Gastroesophageal sphincter (tissue), 4 donors: ENCODE results near the gene DHX8. TPM values are rescaled to one million over a fixed set of nuclear protein-coding genes. Genes with fewer than 3 reads are reported as not detected.
A peak's percentile ranks its signal among the peaks of the same experiment; 100 is the strongest.

Experiments used
- ATAC-seq: fragments of 150-250 bp; one replicate; pipeline ENCODE4 v1.9.1; 2016; ENCODE audit warnings: mild to moderate bottlenecking, moderate library complexity
- H3K27ac ChIP-seq, 4 donors: fragments of 200-600 bp; sonication (generic) in 3 of 4; 1 replicate in 3 of 4; 2 replicates in 1 of 4; pipeline ENCODE4 v1.5.1; 2016 to 2019
- H3K27me3 ChIP-seq: fragments of 200-600 bp; sonication (generic); one replicate; pipeline ENCODE4 v1.5.1; 2019
- H3K36me3 ChIP-seq, 2 donors: fragments of 200-600 bp; sonication (generic); one replicate each; pipeline ENCODE4 v1.5.1; 2019; ENCODE audit warnings: control low read depth in 1 of 2
- H3K4me1 ChIP-seq, 3 donors: fragments of 200-600 bp; sonication (generic); 1 replicate in 2 of 3; 2 replicates in 1 of 3; pipeline ENCODE4 v1.5.1; 2016 to 2019; ENCODE audit warnings: control low read depth in 2 of 3
- H3K4me3 ChIP-seq, 2 donors: fragments of 200-600 bp; sonication (generic); one replicate each; pipeline ENCODE4 v1.5.1; 2019; ENCODE audit warnings: mild to moderate bottlenecking in 1 of 2, moderate library complexity in 1 of 2
- H3K9me3 ChIP-seq, 3 donors: fragments of 200-600 bp; sonication (generic); one replicate each; pipeline ENCODE4 v1.5.1; 2017 to 2019; ENCODE audit warnings: control low read depth in 2 of 3
- EP300 ChIP-seq: sonication (generic); formaldehyde crosslinking; IDR thresholded peaks from one replicate; pipeline ENCODE4 v1.6.1; 2017; ENCODE audit warnings: antibody characterized with exemption, mild to moderate bottlenecking
- POLR2A ChIP-seq, 2 donors: fragments of 450-650 bp; IDR thresholded peaks; one replicate each; pipeline ENCODE4 v1.6.1; 2017; ENCODE audit warnings: antibody characterized with exemption in 2 of 2, mild to moderate bottlenecking in 2 of 2, moderate library complexity in 1 of 2
- POLR2AphosphoS5 ChIP-seq: sonication (generic); formaldehyde crosslinking; IDR thresholded peaks from one replicate; pipeline ENCODE4 v1.6.1; 2017; ENCODE audit warnings: antibody characterized with exemption
- WGBS, 2 donors: methylation state at CpG; one replicate each; pipeline ENCODE4 v1.1.5; 2018; ENCODE audit warnings: low coverage in 1 of 2; 5-methylcytosine and 5-hydroxymethylcytosine counted together
- total RNA-seq, 4 donors: library from RNA; depleted of rRNA; stranded (reverse); fragments of >200 nt; gene quantifications; one replicate each; pipeline ENCODE4 v1.1.0, GENCODE V29; 2016
- TF ChIP-seq, protein P1 (sequence below), 4 experiments: fragments of 200-600 bp in 2 of 4; fragments of 450-650 bp in 2 of 4; sonication (generic) in 1 of 4; IDR thresholded peaks; one replicate each; pipeline ENCODE4 v1.5.1; 2017 to 2019; ENCODE audit warnings: antibody characterized with exemption in 4 of 4, mild to moderate bottlenecking in 2 of 4, moderate library complexity in 2 of 4

The DHX8 gene
- total RNA-seq, 4 donors from 2014 or later, result 29.6 to 40.9 (median 34.1) TPM

DNA sequence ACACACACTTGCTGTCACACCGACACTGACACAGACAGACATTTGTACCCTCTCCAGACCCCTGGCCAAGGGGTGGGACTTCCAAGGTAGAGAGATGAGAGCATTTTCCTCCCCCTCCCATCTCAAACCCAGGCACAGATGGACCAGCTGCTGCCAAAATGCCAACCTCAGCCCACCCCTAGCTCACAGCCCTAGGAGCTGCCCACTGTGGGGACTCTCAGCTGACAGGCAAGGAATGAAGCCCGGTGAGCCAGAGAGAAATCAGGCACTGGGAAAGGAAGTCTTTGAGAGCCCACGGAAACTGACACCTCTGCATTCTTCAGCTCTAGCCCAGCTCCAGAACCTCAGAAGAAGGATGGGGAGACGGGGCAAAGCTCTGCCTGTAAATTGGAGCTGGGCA lies 59.5 kb downstream of the DHX8 start:
- no peak for TF ChIP-seq POLR2AphosphoS5
- no peak for TF ChIP-seq EP300
- Histone ChIP-seq H3K4me1 (peaks cover 0 to 29% (median 12%) of the 10 kb centered on the region in 3 donors), H3K4me3 (no peak overlapping the region), H3K27ac (no peak overlapping the region), H3K27me3 (peaks cover 66% of the 10 kb centered on the region), H3K9me3 (no peaks in the 10 kb centered on the region), H3K36me3 (no peaks in the 10 kb centered on the region)
- ATAC-seq, result no peak
- 40 to 82% methylated on average over 2 of the region's 4 CpGs for WGBS, 2 donors

DNA sequence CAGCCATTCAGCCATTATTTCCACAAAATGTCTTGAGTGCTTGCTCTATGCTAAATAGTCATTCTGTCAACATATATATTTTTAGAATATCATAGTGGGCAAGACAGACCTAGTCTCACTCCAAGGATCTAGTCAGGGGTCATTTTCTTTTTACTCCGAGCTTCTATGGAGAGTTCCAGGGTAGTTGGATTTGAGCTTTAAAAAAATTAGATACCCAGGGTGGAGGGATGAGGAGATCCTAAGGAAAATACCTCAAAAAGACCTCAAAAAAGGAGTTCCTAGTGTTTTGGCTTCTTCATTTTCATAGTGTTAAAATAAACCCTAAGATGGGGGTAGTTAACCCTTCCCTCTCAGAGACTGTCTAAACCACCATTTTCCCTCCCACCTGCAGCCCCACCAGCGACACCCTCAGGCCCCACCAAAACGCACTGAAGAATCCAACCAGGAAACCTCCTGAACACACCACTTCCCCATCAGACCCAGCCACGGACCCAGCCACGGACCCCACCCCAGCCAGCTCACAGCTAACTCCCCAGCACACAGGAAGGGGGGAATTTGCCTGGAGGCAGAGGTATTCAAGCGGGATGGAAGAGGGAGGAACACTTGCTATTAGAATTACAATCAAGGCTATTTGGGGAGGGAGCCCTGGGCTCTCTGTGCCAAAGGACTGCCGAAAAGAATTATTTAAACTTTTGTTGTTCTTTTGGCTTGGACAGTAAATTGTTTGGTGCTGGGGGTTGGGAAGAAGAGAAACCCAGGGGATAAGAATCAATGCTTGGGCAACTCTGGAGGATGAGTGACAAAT lies 60.2 kb downstream of the DHX8 start:
- Histone ChIP-seq H3K36me3 (no peaks in the 10 kb centered on the region), H3K4me3 (no peak overlapping the region), H3K27me3 (peaks cover 70% of the 10 kb centered on the region), H3K27ac (no peak overlapping the region), H3K4me1 (peaks cover 0 to 29% (median 12%) of the 10 kb centered on the region in 3 donors), H3K9me3 (no peaks in the 10 kb centered on the region)
- 64 to 85% methylated on average over 2 of the region's 7 CpGs for WGBS, 2 donors
- TF ChIP-seq POLR2AphosphoS5, result no peak
- TF ChIP-seq POLR2A (IDR thresholded peaks at IDR 0.05), result no peak
- TF ChIP-seq, protein P1, sequence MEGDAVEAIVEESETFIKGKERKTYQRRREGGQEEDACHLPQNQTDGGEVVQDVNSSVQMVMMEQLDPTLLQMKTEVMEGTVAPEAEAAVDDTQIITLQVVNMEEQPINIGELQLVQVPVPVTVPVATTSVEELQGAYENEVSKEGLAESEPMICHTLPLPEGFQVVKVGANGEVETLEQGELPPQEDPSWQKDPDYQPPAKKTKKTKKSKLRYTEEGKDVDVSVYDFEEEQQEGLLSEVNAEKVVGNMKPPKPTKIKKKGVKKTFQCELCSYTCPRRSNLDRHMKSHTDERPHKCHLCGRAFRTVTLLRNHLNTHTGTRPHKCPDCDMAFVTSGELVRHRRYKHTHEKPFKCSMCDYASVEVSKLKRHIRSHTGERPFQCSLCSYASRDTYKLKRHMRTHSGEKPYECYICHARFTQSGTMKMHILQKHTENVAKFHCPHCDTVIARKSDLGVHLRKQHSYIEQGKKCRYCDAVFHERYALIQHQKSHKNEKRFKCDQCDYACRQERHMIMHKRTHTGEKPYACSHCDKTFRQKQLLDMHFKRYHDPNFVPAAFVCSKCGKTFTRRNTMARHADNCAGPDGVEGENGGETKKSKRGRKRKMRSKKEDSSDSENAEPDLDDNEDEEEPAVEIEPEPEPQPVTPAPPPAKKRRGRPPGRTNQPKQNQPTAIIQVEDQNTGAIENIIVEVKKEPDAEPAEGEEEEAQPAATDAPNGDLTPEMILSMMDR (IDR thresholded peaks at IDR 0.05), result no peak
- TF ChIP-seq EP300, result no peak
- ATAC-seq, result no peak

DNA sequence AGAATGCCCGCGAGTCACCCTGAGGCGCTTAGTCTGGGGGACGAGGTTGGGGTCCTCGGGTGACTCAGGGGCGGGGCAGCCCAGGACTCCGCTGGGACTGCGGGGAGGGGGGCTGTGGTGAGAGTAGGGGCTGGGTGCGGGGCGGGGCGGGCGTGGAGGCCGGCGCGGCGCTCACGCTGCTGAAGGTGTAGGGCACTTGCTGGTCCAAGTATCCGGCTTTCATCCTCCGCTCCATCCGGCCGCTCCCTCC lies 61.5 kb downstream of the DHX8 start:
- peaks cover 78% of the 10 kb centered on the region for H3K27me3 ChIP-seq

DNA sequence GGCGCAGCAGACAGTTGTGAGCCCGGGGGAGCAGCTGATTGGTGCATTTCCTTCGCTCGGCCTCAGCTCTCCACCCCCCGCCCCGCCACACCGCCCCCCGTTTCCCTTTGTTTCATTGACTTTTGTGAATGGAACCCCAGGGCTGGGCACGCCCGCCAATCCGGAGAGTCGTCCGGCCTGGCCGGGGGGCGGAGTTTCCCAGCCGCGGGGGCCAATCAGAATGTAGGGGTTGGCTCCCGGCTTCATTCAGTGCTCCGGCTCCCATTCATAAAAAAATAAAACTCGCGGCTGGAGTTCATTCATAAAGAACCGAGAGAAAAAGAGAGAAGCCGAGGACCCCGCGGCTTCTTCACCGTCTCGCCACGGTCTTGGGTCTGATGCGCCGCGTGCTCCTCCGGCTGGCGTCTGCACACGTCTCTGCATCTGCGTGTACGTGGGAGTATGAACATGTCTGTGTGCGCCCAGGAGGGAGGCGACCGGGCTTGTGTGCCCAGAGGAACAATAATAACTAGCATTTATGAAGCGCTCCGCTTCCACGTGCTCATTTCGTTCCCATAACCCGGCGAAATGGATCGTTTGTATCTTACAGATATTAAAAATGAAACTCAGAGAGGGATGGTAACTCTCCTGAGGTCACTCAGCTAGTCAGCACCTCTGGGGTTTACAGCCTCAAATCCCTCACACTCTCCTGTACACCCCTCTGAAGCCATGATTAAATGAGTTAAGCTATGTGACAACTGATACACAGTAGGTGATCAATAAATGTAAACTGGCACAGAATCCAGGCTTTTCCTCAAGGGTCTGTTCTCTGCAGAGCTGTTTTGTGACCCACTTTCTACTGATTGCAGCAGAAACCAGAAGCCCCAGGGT lies 62.8 kb downstream of the DHX8 start, which contains the start of gene ETV4:
TSS of gene ETV4 (minus strand) at position 22 of the 870 bp plus-strand sequence. CDS start 723 bp downstream, outside the sequence.
- Histone ChIP-seq H3K27ac (peak within 1 kb of the TSS in 1 of 4 donors; percentile 43), H3K27me3 (peaks cover 78% of the 10 kb centered on the region), H3K9me3 (no peaks in the 10 kb centered on the region), H3K36me3 (no peaks in the 10 kb centered on the region), H3K4me3 (peak within 1 kb of the TSS; percentile 34 to 58), H3K4me1 (peaks cover 0 to 29% (median 12%) of the 10 kb centered on the region in 3 donors)
- TF ChIP-seq EP300 (no peak), POLR2A (IDR thresholded peaks at IDR 0.05) (no peak), POLR2AphosphoS5 (no peak)
- TF ChIP-seq, protein P1 (IDR thresholded peaks at IDR 0.05), result no peak
- peak; percentile 95 for ATAC-seq
- WGBS, 2 donors, result 0 to 2% methylated on average over 13 to 19 of the region's 46 CpGs

More for the DNA sequence above, 61.5 kb downstream of the DHX8 start:
- WGBS, 2 donors, result no CpG with 5 or more reads among the region's 21 CpGs
- no peaks in the 10 kb centered on the region for H3K36me3 ChIP-seq
- TF ChIP-seq POLR2AphosphoS5 (no peak), POLR2A (IDR thresholded peaks at IDR 0.05) (no peak), EP300 (no peak)
- TF ChIP-seq, protein P1 (IDR thresholded peaks at IDR 0.05), result no peak
- peak; percentile 9 for ATAC-seq
- H3K27ac ChIP-seq, result peak overlapping the region in 1 of 4 donors; percentile 43
- peaks cover 0 to 29% (median 12%) of the 10 kb centered on the region in 3 donors for H3K4me1 ChIP-seq
- peak overlapping the region; percentile 34 to 58 for H3K4me3 ChIP-seq
- no peaks in the 10 kb centered on the region for H3K9me3 ChIP-seq

DNA sequence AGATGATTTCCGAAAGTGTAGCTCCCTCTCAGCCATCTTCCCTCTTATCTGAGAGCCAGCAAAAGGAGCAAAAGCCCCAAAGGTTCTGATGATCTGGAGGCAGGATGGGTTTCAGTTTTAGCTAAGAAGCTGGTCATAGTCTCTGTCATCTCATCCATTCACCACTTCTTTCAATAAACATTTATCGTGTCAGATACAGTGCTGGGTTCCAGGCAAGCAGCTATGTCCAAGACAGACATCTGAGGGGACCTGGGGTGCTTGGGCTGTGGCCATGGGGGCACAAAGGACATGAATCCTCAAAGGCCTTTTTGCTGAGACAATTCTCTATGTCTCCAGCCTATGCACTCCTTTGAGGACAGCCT lies 63.4 kb downstream of the DHX8 start:
- peaks cover 72% of the 10 kb centered on the region for H3K27me3 ChIP-seq
- no peak for TF ChIP-seq POLR2AphosphoS5
- no peak for TF ChIP-seq EP300
- TF ChIP-seq, protein P1 (IDR thresholded peaks at IDR 0.05), result no peak
- TF ChIP-seq POLR2A (IDR thresholded peaks at IDR 0.05), result no peak
- no peak overlapping the region for H3K27ac ChIP-seq
- no peaks in the 10 kb centered on the region for H3K9me3 ChIP-seq
- H3K4me1 ChIP-seq, result peaks cover 0 to 32% (median 12%) of the 10 kb centered on the region in 3 donors
- H3K36me3 ChIP-seq, result no peaks in the 10 kb centered on the region
- H3K4me3 ChIP-seq, result no peak overlapping the region
- ATAC-seq, result no peak
- 33 to 48% methylated on average over 1 to 2 of the region's 2 CpGs for WGBS, 2 donors
